Measurements from ENCODE around the gene SLC27A1. TPM values are rescaled to one million over a fixed set of nuclear protein-coding genes. Genes with fewer than 3 reads are reported as not detected.

The SLC27A1 gene
- total and polyA plus RNA-seq, 10 of the 15 experiments (the other 5 are each of a cell fraction or from before 2014, with no cell fraction given), result 0.11 to 2.3 (median 1.2) TPM

GRCh38 chr19:17467471-17468301 lies 2.6 kb upstream of the SLC27A1 start:
- H3K9ac ChIP-seq (ENCODE audit: control insufficient read depth, insufficient read depth, low read length), result no peak overlapping the region
- ChIA-PET SMC1A (ENCODE audit: uncharacterized antibody, unreplicated experiment) (interaction anchor here (0.9 kb wide), 1 partner anchor 74 kb away, joined by 3 read pairs; no protein-coding TSS in a partner anchor), RAD21 (ENCODE audit: unreplicated experiment) (interaction anchor here (0.6 kb wide), 1 partner anchor 57 kb away, joined by 3 read pairs; no protein-coding TSS in a partner anchor), CTCF (interaction anchor here (0.6 to 6.0 kb wide), 7 partner anchors 40 to 703 kb away, joined by 3 to 36 read pairs (median 4); partner anchors contain the start of gene CCDC194), POLR2A (interaction anchor here (1.2 to 1.5 kb wide), 2 partner anchors 9 to 121 kb away, joined by 3 to 10 read pairs; no protein-coding TSS in a partner anchor)
- no peak for ATAC-seq
- no peak for DNase-seq (ENCODE audit: low read depth, low spot score)
- intact Hi-C loops (cut with micrococcal nuclease; ENCODE audit: unreplicated experiment), result no loop called here
- no peak overlapping the region for H2AFZ ChIP-seq (ENCODE audit: control insufficient read depth, low read depth, low read length)
- no peaks in the 10 kb centered on the region for H3K79me2 ChIP-seq (ENCODE audit: control insufficient read depth, insufficient read depth, low read length)
- H3K27me3 ChIP-seq (replicated peaks in 1 of 2; ENCODE audit: control insufficient read depth in 2 of 2, insufficient read depth in 2 of 2, low read length in 1 of 2), result no peaks in the 10 kb centered on the region
- 69% methylated on average over 11 of the region's 12 CpGs for WGBS (ENCODE audit: insufficient coverage, insufficient replicate concordance, low lambda C conversion rate, missing lambda C conversion rate)
- H3K4me1 ChIP-seq (ENCODE audit: control insufficient read depth, insufficient read depth, low read length), result peaks cover 22% of the 10 kb centered on the region
- H3K36me3 ChIP-seq (ENCODE audit: control insufficient read depth in 2 of 2, insufficient read depth in 2 of 2, low read length in 1 of 2), result no peaks in the 10 kb centered on the region
- no TSS peak for BruUV-seq (replicated peaks)
- in situ Hi-C loops (cut with MboI), result loop anchor here (5.0 kb wide), 2 partner anchors 70 to 120 kb away; no protein-coding TSS in a partner anchor
- no peak overlapping the region for H3K4me2 ChIP-seq (ENCODE audit: control insufficient read depth, insufficient read depth)
- H3K27ac ChIP-seq (ENCODE audit: control insufficient read depth, insufficient read depth), result no peak overlapping the region
- H4K20me1 ChIP-seq (ENCODE audit: control insufficient read depth, insufficient read depth), result no peaks in the 10 kb centered on the region
- FAIRE-seq, result no peak
- no peak overlapping the region for H3K4me3 ChIP-seq
- no peaks in the 10 kb centered on the region for H3K9me3 ChIP-seq (replicated peaks; ENCODE audit: control insufficient read depth, insufficient read depth, low read length)
- no peak for TF ChIP-seq BCL3 (IDR thresholded peaks at IDR 0.05; ENCODE audit: borderline replicate concordance, insufficient read depth, low read depth, low read length, poor library complexity, severe bottlenecking)
- TF ChIP-seq, protein P1, sequence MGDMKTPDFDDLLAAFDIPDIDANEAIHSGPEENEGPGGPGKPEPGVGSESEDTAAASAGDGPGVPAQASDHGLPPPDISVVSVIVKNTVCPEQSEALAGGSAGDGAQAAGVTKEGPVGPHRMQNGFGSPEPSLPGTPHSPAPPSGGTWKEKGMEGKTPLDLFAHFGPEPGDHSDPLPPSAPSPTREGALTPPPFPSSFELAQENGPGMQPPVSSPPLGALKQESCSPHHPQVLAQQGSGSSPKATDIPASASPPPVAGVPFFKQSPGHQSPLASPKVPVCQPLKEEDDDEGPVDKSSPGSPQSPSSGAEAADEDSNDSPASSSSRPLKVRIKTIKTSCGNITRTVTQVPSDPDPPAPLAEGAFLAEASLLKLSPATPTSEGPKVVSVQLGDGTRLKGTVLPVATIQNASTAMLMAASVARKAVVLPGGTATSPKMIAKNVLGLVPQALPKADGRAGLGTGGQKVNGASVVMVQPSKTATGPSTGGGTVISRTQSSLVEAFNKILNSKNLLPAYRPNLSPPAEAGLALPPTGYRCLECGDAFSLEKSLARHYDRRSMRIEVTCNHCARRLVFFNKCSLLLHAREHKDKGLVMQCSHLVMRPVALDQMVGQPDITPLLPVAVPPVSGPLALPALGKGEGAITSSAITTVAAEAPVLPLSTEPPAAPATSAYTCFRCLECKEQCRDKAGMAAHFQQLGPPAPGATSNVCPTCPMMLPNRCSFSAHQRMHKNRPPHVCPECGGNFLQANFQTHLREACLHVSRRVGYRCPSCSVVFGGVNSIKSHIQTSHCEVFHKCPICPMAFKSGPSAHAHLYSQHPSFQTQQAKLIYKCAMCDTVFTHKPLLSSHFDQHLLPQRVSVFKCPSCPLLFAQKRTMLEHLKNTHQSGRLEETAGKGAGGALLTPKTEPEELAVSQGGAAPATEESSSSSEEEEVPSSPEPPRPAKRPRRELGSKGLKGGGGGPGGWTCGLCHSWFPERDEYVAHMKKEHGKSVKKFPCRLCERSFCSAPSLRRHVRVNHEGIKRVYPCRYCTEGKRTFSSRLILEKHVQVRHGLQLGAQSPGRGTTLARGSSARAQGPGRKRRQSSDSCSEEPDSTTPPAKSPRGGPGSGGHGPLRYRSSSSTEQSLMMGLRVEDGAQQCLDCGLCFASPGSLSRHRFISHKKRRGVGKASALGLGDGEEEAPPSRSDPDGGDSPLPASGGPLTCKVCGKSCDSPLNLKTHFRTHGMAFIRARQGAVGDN (IDR thresholded peaks at IDR 0.05), result no peak
- no peak for TF ChIP-seq CBX3 (IDR thresholded peaks at IDR 0.05; ENCODE audit: borderline replicate concordance, low read depth)
- TF ChIP-seq NR2F1 (conservative IDR thresholded peaks at IDR 0.05), result no peak
- TF ChIP-seq SUZ12 (IDR thresholded peaks at IDR 0.05; ENCODE audit: unreplicated experiment), result no peak
- TF ChIP-seq POLR2AphosphoS2 (IDR thresholded peaks at IDR 0.05; ENCODE audit: low read depth, low read length), result no peak
- no peak for TF ChIP-seq RFX5 (IDR thresholded peaks at IDR 0.05; ENCODE audit: low read depth, low read length)
- TF ChIP-seq PML (IDR thresholded peaks at IDR 0.05; ENCODE audit: low read length), result no peak
